Sigmoid colon (tissue), 7 donors: ENCODE data around the gene FAM110D. TPM values are rescaled to one million over a fixed set of nuclear protein-coding genes. Genes with fewer than 3 reads are reported as not detected.

Source experiments
- DNase-seq: peaks from one replicate; pipeline ENCODE4 v3.0.0-alpha.2; 2019
- H3K27ac ChIP-seq, 4 donors: fragments of 200-600 bp; sonication (generic); one replicate each; pipeline ENCODE4 v1.5.1; 2016 to 2019; ENCODE audit warnings: mild to moderate bottlenecking in 1 of 4
- H3K27me3 ChIP-seq, 3 donors: fragments of 200-600 bp; sonication (generic); one replicate each; pipeline ENCODE4 v1.5.1; 2019; ENCODE audit warnings: mild to moderate bottlenecking in 1 of 3
- H3K36me3 ChIP-seq, 4 donors: fragments of 200-600 bp; sonication (generic); one replicate each; pipeline ENCODE4 v1.5.1; 2016 to 2019
- H3K4me1 ChIP-seq, 4 donors: fragments of 200-600 bp; sonication (generic); one replicate each; pipeline ENCODE4 v1.5.1; 2017 to 2019
- H3K4me3 ChIP-seq, 4 donors: fragments of 200-600 bp; sonication (generic); one replicate each; pipeline ENCODE4 v1.5.1; 2017 to 2019; ENCODE audit warnings: mild to moderate bottlenecking in 2 of 4, moderate library complexity in 1 of 4
- H3K9me3 ChIP-seq, 4 donors: fragments of 200-600 bp in 3 of 4; sonication (generic) in 3 of 4; one replicate each; pipeline versions ENCODE4 v1.5.1 to v1.6.1; 2013 to 2019
- EP300 ChIP-seq, 4 donors: sonication (generic); formaldehyde crosslinking; IDR thresholded peaks; one replicate each; pipeline ENCODE4 v1.6.1; 2017; ENCODE audit warnings: antibody characterized with exemption in 4 of 4
- POLR2A ChIP-seq, 2 donors: fragments of 450-650 bp; IDR thresholded peaks; one replicate each; pipeline ENCODE4 v1.6.1; 2016; ENCODE audit warnings: antibody characterized with exemption in 2 of 2, mild to moderate bottlenecking in 2 of 2, moderate library complexity in 2 of 2
- POLR2AphosphoS5 ChIP-seq, 4 donors: sonication (generic); formaldehyde crosslinking; IDR thresholded peaks; one replicate each; pipeline ENCODE4 v1.6.1; 2017; ENCODE audit warnings: antibody characterized with exemption in 4 of 4
- WGBS, 2 donors: extraction: QIAGEN DNeasy Blood & Tissue Kit; methylation state at CpG; one replicate each; pipeline ENCODE4 v1.1.7; 2013; 5-methylcytosine and 5-hydroxymethylcytosine counted together
- intact Hi-C: fragments of 100-400 bp; cut with DNase I; formaldehyde crosslinking; loops from one replicate; pipeline ENCODE4 v1.15.1; 2023
- polyA plus RNA-seq, 3 donors: library from polyadenylated mRNA; stranded (reverse); fragments of 200-250 nt; gene quantifications; one replicate each; pipeline ENCODE4 v1.2.3, GENCODE V29; 2013
- total RNA-seq, 4 donors: library from RNA; depleted of rRNA; stranded (reverse); fragments of >200 nt; gene quantifications; one replicate each; pipeline ENCODE4 v1.1.0, GENCODE V29; 2016
- TF ChIP-seq, protein P1 (sequence below), 4 experiments: fragments of 450-650 bp in 3 of 4; fragments of 200-600 bp in 1 of 4; IDR thresholded peaks; one replicate each; pipeline ENCODE4 v1.5.1; 2016 to 2019; ENCODE audit warnings: antibody characterized with exemption in 4 of 4, mild to moderate bottlenecking in 3 of 4, moderate library complexity in 2 of 4
- donor health status: healthy with polysubstance abuse.
- donor health status: Bipolar disorder and iron deficiency.
- donor health status: healthy.

Gene FAM110D
- 1 to 10 TPM; 1.1 to 4.2 (median 2.2) TPM for total RNA-seq
- polyA plus RNA-seq: 1 to 10 TPM in 1 of 3 donors, under 1 TPM in 1, not detected in 1; 0.60 to 1.1 TPM

DNA sequence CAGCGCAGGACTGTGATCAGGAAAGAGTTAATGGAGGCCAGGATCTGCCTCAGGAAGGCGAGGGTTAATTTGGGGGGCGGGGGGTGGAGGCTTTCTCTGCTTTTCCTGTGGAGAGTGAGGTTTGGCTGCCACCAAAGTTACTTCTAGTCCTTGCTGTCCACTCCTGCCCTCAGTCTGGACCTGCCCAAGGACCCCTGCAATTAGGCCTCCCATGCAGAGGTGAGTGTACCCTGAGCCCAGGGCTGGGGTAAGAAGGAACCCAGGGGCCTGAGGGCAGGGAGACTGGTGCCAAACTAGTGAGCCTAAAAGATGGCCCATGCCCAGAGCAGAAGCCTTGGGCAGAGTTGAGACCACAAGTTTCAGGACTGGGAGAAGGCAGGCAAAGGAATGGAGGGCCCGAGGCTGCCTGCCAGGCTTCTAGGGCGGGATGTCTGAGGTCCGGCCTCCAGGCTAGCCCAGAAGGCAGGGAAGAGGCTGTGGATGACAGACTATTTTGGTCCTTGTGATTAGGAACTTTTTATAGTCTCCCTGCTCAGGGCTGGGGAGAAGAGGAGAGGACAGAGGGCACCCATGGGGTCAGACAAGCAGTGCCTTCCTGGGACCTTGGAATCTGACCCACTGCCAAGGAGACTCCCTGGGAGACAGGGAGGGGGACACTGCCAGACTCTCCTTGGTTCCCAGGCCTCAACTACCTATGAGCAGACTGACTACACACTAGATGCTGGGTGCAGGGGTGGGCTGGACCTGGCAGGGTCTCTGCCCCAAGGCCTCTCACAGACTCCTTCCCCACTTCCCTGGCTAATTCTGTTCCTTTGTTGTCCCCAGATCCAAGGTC, at the start of gene FAM110D:
Gene FAM110D, plus strand, starts transcription at position 172 of the 835 bp plus-strand sequence. CDS start 2,213 bp downstream, outside the sequence.
- peaks cover 7 to 30% (median 16%) of the 10 kb centered on the region in 3 donors for H3K27me3 ChIP-seq
- DNase-seq: peak; percentile 49
- intact Hi-C loops: no loop called here
- H3K4me1 ChIP-seq: peaks cover 0 to 22% (median 17%) of the 10 kb centered on the region in 4 donors
- no peaks in the 10 kb centered on the region for H3K9me3 ChIP-seq
- TF ChIP-seq POLR2AphosphoS5 (IDR thresholded peaks at IDR 0.05): peak in 1 of 4 donors; percentile 31
- no peak for TF ChIP-seq POLR2A (IDR thresholded peaks at IDR 0.05)
- TF ChIP-seq EP300 (IDR thresholded peaks at IDR 0.05): no peak
- TF ChIP-seq, protein P1, sequence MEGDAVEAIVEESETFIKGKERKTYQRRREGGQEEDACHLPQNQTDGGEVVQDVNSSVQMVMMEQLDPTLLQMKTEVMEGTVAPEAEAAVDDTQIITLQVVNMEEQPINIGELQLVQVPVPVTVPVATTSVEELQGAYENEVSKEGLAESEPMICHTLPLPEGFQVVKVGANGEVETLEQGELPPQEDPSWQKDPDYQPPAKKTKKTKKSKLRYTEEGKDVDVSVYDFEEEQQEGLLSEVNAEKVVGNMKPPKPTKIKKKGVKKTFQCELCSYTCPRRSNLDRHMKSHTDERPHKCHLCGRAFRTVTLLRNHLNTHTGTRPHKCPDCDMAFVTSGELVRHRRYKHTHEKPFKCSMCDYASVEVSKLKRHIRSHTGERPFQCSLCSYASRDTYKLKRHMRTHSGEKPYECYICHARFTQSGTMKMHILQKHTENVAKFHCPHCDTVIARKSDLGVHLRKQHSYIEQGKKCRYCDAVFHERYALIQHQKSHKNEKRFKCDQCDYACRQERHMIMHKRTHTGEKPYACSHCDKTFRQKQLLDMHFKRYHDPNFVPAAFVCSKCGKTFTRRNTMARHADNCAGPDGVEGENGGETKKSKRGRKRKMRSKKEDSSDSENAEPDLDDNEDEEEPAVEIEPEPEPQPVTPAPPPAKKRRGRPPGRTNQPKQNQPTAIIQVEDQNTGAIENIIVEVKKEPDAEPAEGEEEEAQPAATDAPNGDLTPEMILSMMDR (IDR thresholded peaks at IDR 0.05): no peak
- WGBS, 2 donors: 67 to 71% methylated on average over 6 of the region's 6 CpGs
- H3K36me3 ChIP-seq: no peaks in the 10 kb centered on the region
- peak within 1 kb of the TSS in 3 of 4 donors; percentile 17 to 45 (median 18) for H3K27ac ChIP-seq
- peak within 1 kb of the TSS in 3 of 4 donors; percentile 14 to 59 (median 54) for H3K4me3 ChIP-seq

DNA sequence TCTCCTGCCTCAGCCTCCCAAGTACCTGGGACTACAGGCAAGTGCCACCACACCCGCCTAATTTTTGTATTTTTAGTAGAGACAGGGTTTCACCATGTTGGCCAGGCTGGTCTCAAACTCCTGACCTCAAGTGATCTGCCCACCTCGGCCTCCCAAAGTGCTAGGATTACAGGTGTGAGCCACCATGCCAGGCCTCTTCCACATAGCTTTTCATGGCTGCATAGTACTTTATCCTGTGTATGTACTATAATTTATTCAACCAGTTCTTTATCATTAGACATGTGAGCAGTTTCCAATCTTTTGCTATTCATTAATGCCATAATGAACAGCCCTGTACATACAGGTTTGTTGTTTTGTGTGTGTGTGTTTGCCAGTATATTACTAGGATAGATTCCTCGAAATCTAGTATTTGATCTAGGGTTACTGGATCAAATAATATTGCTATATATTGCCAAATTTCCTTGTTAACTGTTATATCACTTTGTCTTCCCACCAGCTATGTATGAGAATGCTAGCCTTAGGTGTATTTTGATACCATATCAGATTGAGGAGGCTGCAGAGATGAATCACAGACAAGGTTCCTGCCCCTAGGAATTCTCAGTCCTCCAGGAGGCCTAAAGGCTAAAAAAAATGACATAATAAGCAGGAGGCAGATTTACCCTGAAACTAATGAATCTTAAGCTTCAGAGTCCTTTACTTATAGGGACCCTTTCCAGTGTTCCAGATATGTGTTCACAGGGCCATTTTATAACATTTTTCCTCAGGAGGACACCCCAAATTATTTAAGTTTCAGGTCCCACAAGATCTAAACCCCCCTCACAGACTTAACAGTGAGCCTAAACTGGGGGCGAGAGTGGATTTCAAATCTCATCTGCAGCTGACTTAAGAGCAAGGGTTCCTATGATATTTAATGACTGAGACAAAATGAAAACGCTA, 49.4 kb upstream of the FAM110D start:
- 79 to 91% methylated on average over 5 of the region's 5 CpGs for WGBS, 2 donors
- no peak for DNase-seq
- Histone ChIP-seq H3K27me3 (no peaks in the 10 kb centered on the region), H3K4me1 (peaks cover 0 to 27% (median 23%) of the 10 kb centered on the region in 4 donors), H3K27ac (no peak overlapping the region), H3K9me3 (no peaks in the 10 kb centered on the region), H3K4me3 (no peak overlapping the region), H3K36me3 (peaks cover 0 to 6% (median under 1%) of the 10 kb centered on the region in 4 donors)
- intact Hi-C loops: loop anchor here (2.0 to 5.0 kb wide), 5 partner anchors 59 to 213 kb away; partner anchors contain the start of genes C1orf232, CEP85 and ZNF593
- TF ChIP-seq POLR2A (IDR thresholded peaks at IDR 0.05): no peak
- TF ChIP-seq, protein P1 (IDR thresholded peaks at IDR 0.05): no peak
- no peak for TF ChIP-seq EP300 (IDR thresholded peaks at IDR 0.05)
- no peak for TF ChIP-seq POLR2AphosphoS5 (IDR thresholded peaks at IDR 0.05)

DNA sequence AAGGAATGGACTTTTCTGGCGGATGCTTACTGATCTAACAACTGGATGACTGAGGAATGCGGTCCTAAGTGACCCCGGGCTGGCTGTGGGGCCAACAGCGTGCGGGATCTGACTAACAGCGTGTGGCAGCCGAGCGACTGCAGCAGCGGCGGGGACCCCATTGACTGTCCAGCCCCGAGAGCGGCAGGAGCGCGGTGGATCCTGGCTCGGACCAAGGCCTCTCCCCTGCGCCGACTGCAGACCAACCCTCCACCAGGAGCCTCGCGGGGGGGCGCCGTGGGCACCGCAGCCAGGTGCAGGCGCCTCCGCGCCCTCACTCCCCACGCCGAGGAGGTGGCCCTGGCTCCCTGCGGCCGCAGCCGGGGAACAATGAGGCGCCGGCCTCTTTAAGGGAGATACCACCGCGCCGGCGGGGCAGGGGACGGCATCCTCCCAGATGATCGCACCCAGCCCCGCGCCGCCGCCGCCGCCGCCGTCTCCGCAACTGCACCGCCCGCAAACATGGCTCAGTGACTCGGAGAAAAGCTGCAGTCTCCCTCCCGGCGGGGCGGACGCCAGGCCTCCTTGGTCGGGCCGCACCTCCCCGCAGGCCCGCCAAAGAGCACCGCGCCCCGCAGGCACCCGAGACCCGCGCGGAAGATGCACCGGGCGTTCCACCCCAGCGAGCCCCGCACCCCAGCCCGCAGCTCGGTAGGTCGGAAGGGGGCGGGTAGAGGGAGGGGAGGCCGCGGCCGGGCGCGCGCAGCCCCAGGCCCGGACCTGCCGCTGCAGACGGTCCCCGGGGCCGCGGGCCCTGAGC, 47.9 kb upstream of the FAM110D start:
- H3K4me1 ChIP-seq: peaks cover 0 to 27% (median 23%) of the 10 kb centered on the region in 4 donors
- peak overlapping the region; percentile 90 to 97 (median 96) for H3K4me3 ChIP-seq
- H3K9me3 ChIP-seq: no peaks in the 10 kb centered on the region
- peak overlapping the region; percentile 89 to 96 (median 95) for H3K27ac ChIP-seq
- 0% methylated on average over 85 of the region's 85 CpGs for WGBS, 2 donors
- TF ChIP-seq POLR2A (IDR thresholded peaks at IDR 0.05): no peak
- TF ChIP-seq POLR2AphosphoS5 (IDR thresholded peaks at IDR 0.05): peak in 3 of 4 donors; percentile 14 to 43 (median 40)
- DNase-seq: peak; percentile 88
- H3K36me3 ChIP-seq: peaks cover 0 to 20% (median 6%) of the 10 kb centered on the region in 4 donors
- intact Hi-C loops: loop anchor here (2.0 to 5.0 kb wide), 4 partner anchors 58 to 209 kb away; partner anchors contain the start of genes C1orf232, CEP85 and ZNF593
- no peaks in the 10 kb centered on the region for H3K27me3 ChIP-seq

DNA sequence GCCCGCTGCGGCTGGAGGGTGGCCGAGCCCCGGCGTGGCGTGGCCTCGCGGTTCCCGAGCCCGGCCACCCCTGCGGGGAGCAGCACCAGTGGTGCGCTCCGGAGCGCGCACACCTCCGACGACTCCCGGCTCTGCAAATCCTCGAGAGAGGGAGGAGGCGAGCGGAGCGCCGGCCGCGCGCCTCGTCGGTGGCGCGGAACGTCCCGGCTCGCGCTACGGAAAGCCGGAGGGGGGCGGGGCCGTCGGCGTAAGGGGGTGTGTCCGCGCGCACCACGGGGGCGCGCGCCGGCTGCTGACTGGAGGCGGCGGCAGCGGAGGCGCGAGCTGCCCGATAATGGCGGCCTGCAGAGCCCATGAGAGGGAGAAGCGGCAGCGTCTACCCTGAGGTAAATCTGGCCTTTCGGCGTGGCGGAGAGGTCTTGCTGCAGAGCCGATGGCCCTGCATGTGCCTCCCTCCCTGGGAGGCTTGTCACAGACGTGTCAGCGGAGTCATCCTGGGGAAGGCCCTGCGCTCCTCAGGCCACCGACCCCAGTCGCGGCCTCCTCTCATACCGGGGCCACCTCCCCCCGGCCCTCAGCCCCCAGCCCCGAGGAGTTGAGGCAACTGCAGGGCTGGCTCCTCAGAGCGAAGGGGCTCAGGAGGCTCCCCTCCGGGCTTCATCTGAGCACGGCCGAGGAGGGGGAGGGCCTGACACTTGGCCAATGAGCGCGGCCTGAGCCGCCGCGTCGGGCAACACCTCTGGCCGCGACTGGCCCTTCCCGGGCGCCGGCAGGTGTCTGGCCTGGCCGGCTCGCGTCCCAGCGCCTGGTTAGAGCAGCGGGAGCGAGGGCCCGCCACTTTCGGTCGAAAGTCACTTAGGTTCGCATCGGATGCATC, 47.1 kb upstream of the FAM110D start, which contains the start of gene PDIK1L:
Gene PDIK1L, plus strand, starts transcription at position 295 of the 877 bp plus-strand sequence. CDS start 2,485 bp downstream, outside the sequence.
- intact Hi-C loops: loop anchor here (2.0 to 5.0 kb wide), 4 partner anchors 57 to 209 kb away; partner anchors contain the start of genes C1orf232, CEP85 and ZNF593

More for the DNA sequence above, 47.1 kb upstream of the FAM110D start, which contains the start of gene PDIK1L:
- peak; percentile 61 to 84 (median 83) for TF ChIP-seq POLR2AphosphoS5 (IDR thresholded peaks at IDR 0.05)
- TF ChIP-seq, protein P1 (IDR thresholded peaks at IDR 0.05): no peak
- no peak for TF ChIP-seq EP300 (IDR thresholded peaks at IDR 0.05)
- TF ChIP-seq POLR2A (IDR thresholded peaks at IDR 0.05): peak in 1 of 2 donors; percentile 21
- Histone ChIP-seq H3K4me3 (peak within 1 kb of the TSS; percentile 90 to 97 (median 96)), H3K27ac (peak within 1 kb of the TSS; percentile 89 to 96 (median 95)), H3K4me1 (peaks cover 0 to 27% (median 23%) of the 10 kb centered on the region in 4 donors), H3K27me3 (no peaks in the 10 kb centered on the region), H3K9me3 (no peaks in the 10 kb centered on the region), H3K36me3 (peaks cover 0 to 28% (median 6%) of the 10 kb centered on the region in 4 donors)
- peak; percentile 96 for DNase-seq
- WGBS, 2 donors: 0 to 1% methylated on average over 96 of the region's 96 CpGs
